Measurements from ENCODE around the gene HECTD1.
"Not testable (repeated sequence)": the region's sequence is repeated elsewhere in the genome, so short reads cannot be mapped to it uniquely, and the experiment has no call there.

The HECTD1 gene

GRCh38 chr14:31194661-31195060, 12.9 kb downstream of the HECTD1 start:
- Histone ChIP-seq H3K79me2 (ENCODE audit: control insufficient read depth, insufficient read depth, low read length, poor library complexity) (peaks cover 2% of the 10 kb centered on the region), H3K4me2 (ENCODE audit: low read length) (no peak overlapping the region), H2BK12ac (ENCODE audit: low read length) (no peak overlapping the region), H3K27me3 (ENCODE audit: insufficient read depth, low read length) (no peaks in the 10 kb centered on the region), H4K91ac (ENCODE audit: low read depth, low read length) (no peak overlapping the region), H3K18ac (ENCODE audit: low read length) (no peak overlapping the region), H3K9ac (ENCODE audit: low read length) (no peak overlapping the region), H3K27ac (ENCODE audit: low read depth, low read length) (no peak overlapping the region), H3K4me3 (ENCODE audit: low read depth, low read length) (no peak overlapping the region), H3K14ac (ENCODE audit: low read length) (no peak overlapping the region), H3K23ac (ENCODE audit: low read length) (no peak overlapping the region), H4K8ac (ENCODE audit: low read depth, low read length) (no peak overlapping the region), H3K4ac (ENCODE audit: low read depth, low read length) (no peak overlapping the region), H2AFZ (ENCODE audit: insufficient read depth, low read length, poor library complexity) (no peak overlapping the region), H3K36me3 (ENCODE audit: control insufficient read depth in 1 of 2, insufficient read depth in 2 of 2, low read length in 2 of 2) (peaks cover 6 to 8% of the 10 kb centered on the region in 2 experiments), H3K79me1 (ENCODE audit: low read length) (no peaks in the 10 kb centered on the region), H4K12ac (ENCODE audit: low read depth, low read length) (no peak overlapping the region), H3K4me1 (ENCODE audit: control insufficient read depth in 1 of 2, insufficient read depth in 2 of 2, low read length in 2 of 2) (peaks cover 9 to 13% of the 10 kb centered on the region in 2 experiments), H2AK5ac (ENCODE audit: low read length) (no peak overlapping the region), H3K9me3 (ENCODE audit: insufficient read depth, low read depth, low read length) (no peaks in the 10 kb centered on the region), H2BK5ac (ENCODE audit: low read depth, low read length, poor library complexity) (no peak overlapping the region), H2BK120ac (ENCODE audit: insufficient read depth, low read length, poor library complexity) (no peak overlapping the region)
- no peak for DNase-seq

GRCh38 chr14:31194095-31194494, 13.5 kb downstream of the HECTD1 start:
- no peak for DNase-seq
- H4K12ac ChIP-seq (ENCODE audit: low read depth, low read length): no peak overlapping the region
- H3K14ac ChIP-seq (ENCODE audit: low read length): no peak overlapping the region
- H3K4me1 ChIP-seq (ENCODE audit: control insufficient read depth in 1 of 2, insufficient read depth in 2 of 2, low read length in 2 of 2): peaks cover 9 to 13% of the 10 kb centered on the region in 2 experiments
- no peak overlapping the region for H3K4me3 ChIP-seq (ENCODE audit: low read depth, low read length)
- H3K4me2 ChIP-seq (ENCODE audit: low read length): no peak overlapping the region
- H3K79me1 ChIP-seq (ENCODE audit: low read length): no peaks in the 10 kb centered on the region
- no peak overlapping the region for H2BK120ac ChIP-seq (ENCODE audit: insufficient read depth, low read length, poor library complexity)
- H2AFZ ChIP-seq (ENCODE audit: insufficient read depth, low read length, poor library complexity): no peak overlapping the region
- WGBS (ENCODE audit: extremely low coverage, insufficient coverage, insufficient read length): no CpG with 5 or more reads among the region's 3 CpGs
- H3K9me3 ChIP-seq (ENCODE audit: insufficient read depth, low read depth, low read length): no peaks in the 10 kb centered on the region
- H4K91ac ChIP-seq (ENCODE audit: low read depth, low read length): no peak overlapping the region
- no peak overlapping the region for H2BK12ac ChIP-seq (ENCODE audit: low read length)
- H4K8ac ChIP-seq (ENCODE audit: low read depth, low read length): no peak overlapping the region
- H3K27me3 ChIP-seq (ENCODE audit: insufficient read depth, low read length): no peaks in the 10 kb centered on the region
- peaks cover 6 to 8% of the 10 kb centered on the region in 2 experiments for H3K36me3 ChIP-seq (ENCODE audit: control insufficient read depth in 1 of 2, insufficient read depth in 2 of 2, low read length in 2 of 2)
- no peak overlapping the region for H3K9ac ChIP-seq (ENCODE audit: low read length)
- no peak overlapping the region for H3K27ac ChIP-seq (ENCODE audit: low read depth, low read length)
- no peak overlapping the region for H3K4ac ChIP-seq (ENCODE audit: low read depth, low read length)
- no peak overlapping the region for H2BK5ac ChIP-seq (ENCODE audit: low read depth, low read length, poor library complexity)
- H2AK5ac ChIP-seq (ENCODE audit: low read length): no peak overlapping the region
- H3K23ac ChIP-seq (ENCODE audit: low read length): no peak overlapping the region
- H3K79me2 ChIP-seq (ENCODE audit: control insufficient read depth, insufficient read depth, low read length, poor library complexity): peaks cover 2% of the 10 kb centered on the region
- no peak overlapping the region for H3K18ac ChIP-seq (ENCODE audit: low read length)

GRCh38 chr14:31192544-31192943, 15.0 kb downstream of the HECTD1 start:
- not testable (repeated sequence) for H3K9me3 ChIP-seq (ENCODE audit: insufficient read depth, low read depth, low read length); H3K27ac ChIP-seq (ENCODE audit: low read depth, low read length); H2AFZ ChIP-seq (ENCODE audit: insufficient read depth, low read length, poor library complexity); H3K79me2 ChIP-seq (ENCODE audit: control insufficient read depth, insufficient read depth, low read length, poor library complexity); H3K27me3 ChIP-seq (ENCODE audit: insufficient read depth, low read length); H3K9ac ChIP-seq (ENCODE audit: low read length); H3K4me3 ChIP-seq (ENCODE audit: low read depth, low read length); H3K4ac ChIP-seq (ENCODE audit: low read depth, low read length); H3K18ac ChIP-seq (ENCODE audit: low read length); H4K8ac ChIP-seq (ENCODE audit: low read depth, low read length); H3K14ac ChIP-seq (ENCODE audit: low read length); H3K23ac ChIP-seq (ENCODE audit: low read length); H3K4me2 ChIP-seq (ENCODE audit: low read length); H2BK5ac ChIP-seq (ENCODE audit: low read depth, low read length, poor library complexity); H2BK120ac ChIP-seq (ENCODE audit: insufficient read depth, low read length, poor library complexity); H4K12ac ChIP-seq (ENCODE audit: low read depth, low read length); DNase-seq; H2BK12ac ChIP-seq (ENCODE audit: low read length); H4K91ac ChIP-seq (ENCODE audit: low read depth, low read length); H2AK5ac ChIP-seq (ENCODE audit: low read length); H3K79me1 ChIP-seq (ENCODE audit: low read length); H3K36me3 ChIP-seq (ENCODE audit: control insufficient read depth in 1 of 2, insufficient read depth in 2 of 2, low read length in 2 of 2)
- no CpG with 5 or more reads among the region's 8 CpGs for WGBS (ENCODE audit: extremely low coverage, insufficient coverage, insufficient read length)
- H3K4me1 ChIP-seq (ENCODE audit: control insufficient read depth in 1 of 2, insufficient read depth in 2 of 2, low read length in 2 of 2): peaks cover 9 to 13% of the 10 kb centered on the region in 2 experiments

GRCh38 chr14:31190717-31191263, 16.8 kb downstream of the HECTD1 start:
- DNase-seq: peak; percentile 14 to 52
- no peaks in the 10 kb centered on the region for H3K79me1 ChIP-seq (ENCODE audit: low read length)
- H2AK5ac ChIP-seq (ENCODE audit: low read length): no peak overlapping the region
- H2AFZ ChIP-seq (ENCODE audit: insufficient read depth, low read length, poor library complexity): no peak overlapping the region
- peak overlapping the region; percentile 41 for H3K4ac ChIP-seq (ENCODE audit: low read depth, low read length)
- no peak overlapping the region for H3K9ac ChIP-seq (ENCODE audit: low read length)
- H3K14ac ChIP-seq (ENCODE audit: low read length): no peak overlapping the region
- no peak overlapping the region for H4K12ac ChIP-seq (ENCODE audit: low read depth, low read length)
- H2BK120ac ChIP-seq (ENCODE audit: insufficient read depth, low read length, poor library complexity): no peak overlapping the region
- no CpG with 5 or more reads among the region's 8 CpGs for WGBS (ENCODE audit: extremely low coverage, insufficient coverage, insufficient read length)
- no peak overlapping the region for H2BK5ac ChIP-seq (ENCODE audit: low read depth, low read length, poor library complexity)
- no peaks in the 10 kb centered on the region for H3K27me3 ChIP-seq (ENCODE audit: insufficient read depth, low read length)
- peaks cover 0 to 4% of the 10 kb centered on the region in 2 experiments for H3K4me1 ChIP-seq (ENCODE audit: control insufficient read depth in 1 of 2, insufficient read depth in 2 of 2, low read length in 2 of 2)
- H3K18ac ChIP-seq (ENCODE audit: low read length): no peak overlapping the region
- no peak overlapping the region for H2BK12ac ChIP-seq (ENCODE audit: low read length)
- no peaks in the 10 kb centered on the region for H3K9me3 ChIP-seq (ENCODE audit: insufficient read depth, low read depth, low read length)
- H4K91ac ChIP-seq (ENCODE audit: low read depth, low read length): no peak overlapping the region
- no peak overlapping the region for H3K4me3 ChIP-seq (ENCODE audit: low read depth, low read length)
- no peak overlapping the region for H3K27ac ChIP-seq (ENCODE audit: low read depth, low read length)
- H4K8ac ChIP-seq (ENCODE audit: low read depth, low read length): no peak overlapping the region
- H3K23ac ChIP-seq (ENCODE audit: low read length): no peak overlapping the region
- H3K79me2 ChIP-seq (ENCODE audit: control insufficient read depth, insufficient read depth, low read length, poor library complexity): peaks cover 8% of the 10 kb centered on the region
- H3K4me2 ChIP-seq (ENCODE audit: low read length): no peak overlapping the region
- peaks cover 7 to 8% of the 10 kb centered on the region in 2 experiments for H3K36me3 ChIP-seq (ENCODE audit: control insufficient read depth in 1 of 2, insufficient read depth in 2 of 2, low read length in 2 of 2)
